ENCODE data around the gene DESI2. TPM values are rescaled to one million over a fixed set of nuclear protein-coding genes. Genes with fewer than 3 reads are reported as not detected.

DESI2 gene
- total RNA-seq, 1 donor from 2014 or later = 49.2 TPM

- Histone ChIP-seq H3K79me2 (ENCODE audit: insufficient read depth, low read length) (no peaks in the 10 kb centered on the region), H4K20me1 (ENCODE audit: insufficient read depth, low read length) (no peaks in the 10 kb centered on the region), H3K4me1 (ENCODE audit: insufficient read depth, low read length) (peaks cover 7% of the 10 kb centered on the region), H3K4me3 (ENCODE audit: insufficient read depth, low read depth, low read length) (no peak overlapping the region), H3K36me3 (ENCODE audit: insufficient read depth, low read length) (no peaks in the 10 kb centered on the region), H3K9me3 (ENCODE audit: insufficient read depth, low read depth, low read length) (no peaks in the 10 kb centered on the region), H3K27ac (ENCODE audit: low read depth, low read length) (no peak overlapping the region), H3K27me3 (ENCODE audit: insufficient read depth, low read length) (no peaks in the 10 kb centered on the region), H2AFZ (ENCODE audit: low read depth, low read length) (no peak overlapping the region), H3K9ac (ENCODE audit: low read length) (no peak overlapping the region), H3K4me2 (ENCODE audit: low read length) (no peak overlapping the region)
- no peak for DNase-seq (ENCODE audit: low read depth)
- H3K27me3 Mint-ChIP-seq (ENCODE audit: low read depth, unreplicated experiment) = no peaks in the 10 kb centered on the region
- no peak for TF ChIP-seq CTCF (IDR thresholded peaks at IDR 0.05; ENCODE audit: insufficient read depth, low read depth, low read length)
- TF ChIP-seq EZH2 (IDR thresholded peaks at IDR 0.05; ENCODE audit: insufficient read depth, low read length) = no peak
- no peak for FAIRE-seq
- H3K4me1 Mint-ChIP-seq (ENCODE audit: low read depth, unreplicated experiment) = no peaks in the 10 kb centered on the region
- H3K27ac Mint-ChIP-seq (ENCODE audit: unreplicated experiment) = no peak overlapping the region
- no peak overlapping the region for H3K4me3 Mint-ChIP-seq (ENCODE audit: unreplicated experiment)
- H3K9me3 Mint-ChIP-seq (ENCODE audit: unreplicated experiment) = no peaks in the 10 kb centered on the region
- H3K36me3 Mint-ChIP-seq (ENCODE audit: low read depth, unreplicated experiment) = no peaks in the 10 kb centered on the region
Observed at GRCh38 chr1:244741692-244742091, 88.8 kb downstream of the DESI2 start.

GRCh38 chr1:244749230-244750016 is 96.5 kb downstream of the DESI2 start:
- H3K36me3 Mint-ChIP-seq (ENCODE audit: low read depth, unreplicated experiment) = no peaks in the 10 kb centered on the region
- H3K36me3 ChIP-seq (ENCODE audit: insufficient read depth, low read length) = no peaks in the 10 kb centered on the region
- no peaks in the 10 kb centered on the region for H3K27me3 ChIP-seq (ENCODE audit: insufficient read depth, low read length)
- H3K4me1 Mint-ChIP-seq (ENCODE audit: low read depth, unreplicated experiment) = no peaks in the 10 kb centered on the region
- DNase-seq (ENCODE audit: low read depth) = no peak
- H4K20me1 ChIP-seq (ENCODE audit: insufficient read depth, low read length) = no peaks in the 10 kb centered on the region
- no peak overlapping the region for H3K27ac ChIP-seq (ENCODE audit: low read depth, low read length)
- no peaks in the 10 kb centered on the region for H3K4me1 ChIP-seq (ENCODE audit: insufficient read depth, low read length)
- H3K4me3 Mint-ChIP-seq (ENCODE audit: unreplicated experiment) = no peak overlapping the region
- TF ChIP-seq EZH2 (IDR thresholded peaks at IDR 0.05; ENCODE audit: insufficient read depth, low read length) (no peak), CTCF (IDR thresholded peaks at IDR 0.05; ENCODE audit: insufficient read depth, low read depth, low read length) (no peak)
- H3K4me2 ChIP-seq (ENCODE audit: low read length) = no peak overlapping the region
- H3K79me2 ChIP-seq (ENCODE audit: insufficient read depth, low read length) = no peaks in the 10 kb centered on the region
- H3K27me3 Mint-ChIP-seq (ENCODE audit: low read depth, unreplicated experiment) = peaks cover 2% of the 10 kb centered on the region
- no peak overlapping the region for H3K27ac Mint-ChIP-seq (ENCODE audit: unreplicated experiment)
- FAIRE-seq = no peak
- H2AFZ ChIP-seq (ENCODE audit: low read depth, low read length) = no peak overlapping the region
- H3K4me3 ChIP-seq (ENCODE audit: insufficient read depth, low read depth, low read length) = no peak overlapping the region
- H3K9me3 Mint-ChIP-seq (ENCODE audit: unreplicated experiment) = peaks cover 3% of the 10 kb centered on the region
- no peaks in the 10 kb centered on the region for H3K9me3 ChIP-seq (ENCODE audit: insufficient read depth, low read depth, low read length)
- H3K9ac ChIP-seq (ENCODE audit: low read length) = no peak overlapping the region

GRCh38 chr1:244751271-244751895 is 98.5 kb downstream of the DESI2 start:
- no peak overlapping the region for H3K27ac Mint-ChIP-seq (ENCODE audit: unreplicated experiment)
- no peak overlapping the region for H3K9ac ChIP-seq (ENCODE audit: low read length)
- no peaks in the 10 kb centered on the region for H3K36me3 Mint-ChIP-seq (ENCODE audit: low read depth, unreplicated experiment)
- H2AFZ ChIP-seq (ENCODE audit: low read depth, low read length) = no peak overlapping the region
- DNase-seq (ENCODE audit: low read depth) (no peak), FAIRE-seq (no peak)
- no peaks in the 10 kb centered on the region for H3K9me3 ChIP-seq (ENCODE audit: insufficient read depth, low read depth, low read length)
- no peak overlapping the region for H3K4me2 ChIP-seq (ENCODE audit: low read length)
- H3K27me3 ChIP-seq (ENCODE audit: insufficient read depth, low read length) = no peaks in the 10 kb centered on the region
- no peak overlapping the region for H3K4me3 Mint-ChIP-seq (ENCODE audit: unreplicated experiment)
- H3K36me3 ChIP-seq (ENCODE audit: insufficient read depth, low read length) = no peaks in the 10 kb centered on the region
- no peaks in the 10 kb centered on the region for H3K79me2 ChIP-seq (ENCODE audit: insufficient read depth, low read length)
- H3K27ac ChIP-seq (ENCODE audit: low read depth, low read length) = no peak overlapping the region
- H3K9me3 Mint-ChIP-seq (ENCODE audit: unreplicated experiment) = peaks cover 3% of the 10 kb centered on the region
- H3K4me1 Mint-ChIP-seq (ENCODE audit: low read depth, unreplicated experiment) = no peaks in the 10 kb centered on the region
- no peaks in the 10 kb centered on the region for H4K20me1 ChIP-seq (ENCODE audit: insufficient read depth, low read length)
- H3K27me3 Mint-ChIP-seq (ENCODE audit: low read depth, unreplicated experiment) = peaks cover 2% of the 10 kb centered on the region
- no peaks in the 10 kb centered on the region for H3K4me1 ChIP-seq (ENCODE audit: insufficient read depth, low read length)
- TF ChIP-seq CTCF (IDR thresholded peaks at IDR 0.05; ENCODE audit: insufficient read depth, low read depth, low read length) = no peak
- no peak for TF ChIP-seq EZH2 (IDR thresholded peaks at IDR 0.05; ENCODE audit: insufficient read depth, low read length)
- no peak overlapping the region for H3K4me3 ChIP-seq (ENCODE audit: insufficient read depth, low read depth, low read length)
